Measurements from ENCODE around the gene CLDN8. TPM values are rescaled to one million over a fixed set of nuclear protein-coding genes. Genes with fewer than 3 reads are reported as not detected.

The CLDN8 gene
- total RNA-seq: not detected

GRCh38 chr21:30216041-30216723 lies at the start of gene CLDN8:
Gene CLDN8 (minus strand): TSS chr21:30216097. CDS start chr21:30215925, 172 bp downstream.
- Histone ChIP-seq H3K4me1 (ENCODE audit: insufficient read depth, low read length) (no peaks in the 10 kb centered on the region), H3K4me3 (ENCODE audit: low read length) (no peak within 1 kb of the TSS), H3K9me3 (ENCODE audit: low read depth, low read length) (no peaks in the 10 kb centered on the region), H3K27me3 (ENCODE audit: insufficient read depth, low read length) (no peaks in the 10 kb centered on the region)

GRCh38 chr21:30257773-30258172 lies 41.9 kb upstream of the CLDN8 start:
- H3K4me3 ChIP-seq (ENCODE audit: low read length): no peak overlapping the region
- H3K27me3 ChIP-seq (ENCODE audit: insufficient read depth, low read length): no peaks in the 10 kb centered on the region
- H3K9me3 ChIP-seq (ENCODE audit: low read depth, low read length): no peaks in the 10 kb centered on the region
- no peaks in the 10 kb centered on the region for H3K4me1 ChIP-seq (ENCODE audit: insufficient read depth, low read length)

- H3K9me3 ChIP-seq (ENCODE audit: low read depth, low read length): no peaks in the 10 kb centered on the region
- no peak overlapping the region for H3K4me3 ChIP-seq (ENCODE audit: low read length)
- no peaks in the 10 kb centered on the region for H3K27me3 ChIP-seq (ENCODE audit: insufficient read depth, low read length)
- no peaks in the 10 kb centered on the region for H3K4me1 ChIP-seq (ENCODE audit: insufficient read depth, low read length)
These were observed 40.2 kb upstream of the CLDN8 start for GRCh38 chr21:30256100-30256499.

GRCh38 chr21:30255679-30256078 lies 39.8 kb upstream of the CLDN8 start:
- Histone ChIP-seq H3K4me3 (ENCODE audit: low read length) (no peak overlapping the region), H3K4me1 (ENCODE audit: insufficient read depth, low read length) (no peaks in the 10 kb centered on the region), H3K27me3 (ENCODE audit: insufficient read depth, low read length) (no peaks in the 10 kb centered on the region), H3K9me3 (ENCODE audit: low read depth, low read length) (no peaks in the 10 kb centered on the region)

GRCh38 chr21:30251781-30252180 lies 35.9 kb upstream of the CLDN8 start:
- peaks cover 5% of the 10 kb centered on the region for H3K9me3 ChIP-seq (ENCODE audit: low read depth, low read length)
- H3K27me3 ChIP-seq (ENCODE audit: insufficient read depth, low read length): no peaks in the 10 kb centered on the region
- no peak overlapping the region for H3K4me3 ChIP-seq (ENCODE audit: low read length)
- no peaks in the 10 kb centered on the region for H3K4me1 ChIP-seq (ENCODE audit: insufficient read depth, low read length)

GRCh38 chr21:30249936-30250335 lies 34.0 kb upstream of the CLDN8 start:
- Histone ChIP-seq H3K4me1 (ENCODE audit: insufficient read depth, low read length) (no peaks in the 10 kb centered on the region), H3K9me3 (ENCODE audit: low read depth, low read length) (peaks cover 5% of the 10 kb centered on the region), H3K4me3 (ENCODE audit: low read length) (no peak overlapping the region), H3K27me3 (ENCODE audit: insufficient read depth, low read length) (no peaks in the 10 kb centered on the region)

- peaks cover 5% of the 10 kb centered on the region for H3K9me3 ChIP-seq (ENCODE audit: low read depth, low read length)
- no peak overlapping the region for H3K4me3 ChIP-seq (ENCODE audit: low read length)
- no peaks in the 10 kb centered on the region for H3K4me1 ChIP-seq (ENCODE audit: insufficient read depth, low read length)
- no peaks in the 10 kb centered on the region for H3K27me3 ChIP-seq (ENCODE audit: insufficient read depth, low read length)
These were observed 32.9 kb upstream of the CLDN8 start for GRCh38 chr21:30248844-30249243.

GRCh38 chr21:30245061-30245460 lies 29.2 kb upstream of the CLDN8 start:
- Histone ChIP-seq H3K9me3 (ENCODE audit: low read depth, low read length) (peaks cover 5% of the 10 kb centered on the region), H3K27me3 (ENCODE audit: insufficient read depth, low read length) (no peaks in the 10 kb centered on the region), H3K4me3 (ENCODE audit: low read length) (no peak overlapping the region), H3K4me1 (ENCODE audit: insufficient read depth, low read length) (no peaks in the 10 kb centered on the region)

- H3K4me1 ChIP-seq (ENCODE audit: insufficient read depth, low read length): no peaks in the 10 kb centered on the region
- H3K4me3 ChIP-seq (ENCODE audit: low read length): no peak overlapping the region
These were observed 27.8 kb upstream of the CLDN8 start for GRCh38 chr21:30243691-30244090.

GRCh38 chr21:30240661-30241060 lies 24.8 kb upstream of the CLDN8 start:
- Histone ChIP-seq H3K9me3 (ENCODE audit: low read depth, low read length) (no peaks in the 10 kb centered on the region), H3K4me3 (ENCODE audit: low read length) (no peak overlapping the region), H3K27me3 (ENCODE audit: insufficient read depth, low read length) (no peaks in the 10 kb centered on the region), H3K4me1 (ENCODE audit: insufficient read depth, low read length) (no peaks in the 10 kb centered on the region)

More at GRCh38 chr21:30243691-30244090, 27.8 kb upstream of the CLDN8 start:
- H3K9me3 ChIP-seq (ENCODE audit: low read depth, low read length): no peaks in the 10 kb centered on the region
- H3K27me3 ChIP-seq (ENCODE audit: insufficient read depth, low read length): no peaks in the 10 kb centered on the region

- H3K27me3 ChIP-seq (ENCODE audit: insufficient read depth, low read length): no peaks in the 10 kb centered on the region
- no peaks in the 10 kb centered on the region for H3K4me1 ChIP-seq (ENCODE audit: insufficient read depth, low read length)
- H3K9me3 ChIP-seq (ENCODE audit: low read depth, low read length): no peaks in the 10 kb centered on the region
- no peak overlapping the region for H3K4me3 ChIP-seq (ENCODE audit: low read length)
These were observed 22.3 kb upstream of the CLDN8 start for GRCh38 chr21:30238168-30238567.

GRCh38 chr21:30234643-30235042 lies 18.7 kb upstream of the CLDN8 start:
- Histone ChIP-seq H3K9me3 (ENCODE audit: low read depth, low read length) (no peaks in the 10 kb centered on the region), H3K4me3 (ENCODE audit: low read length) (no peak overlapping the region), H3K27me3 (ENCODE audit: insufficient read depth, low read length) (no peaks in the 10 kb centered on the region), H3K4me1 (ENCODE audit: insufficient read depth, low read length) (no peaks in the 10 kb centered on the region)

- Histone ChIP-seq H3K4me1 (ENCODE audit: insufficient read depth, low read length) (no peaks in the 10 kb centered on the region), H3K9me3 (ENCODE audit: low read depth, low read length) (no peaks in the 10 kb centered on the region), H3K27me3 (ENCODE audit: insufficient read depth, low read length) (no peaks in the 10 kb centered on the region), H3K4me3 (ENCODE audit: low read length) (no peak overlapping the region)
These were observed 18.2 kb upstream of the CLDN8 start for GRCh38 chr21:30234050-30234449.

GRCh38 chr21:30233228-30234020 lies 17.5 kb upstream of the CLDN8 start:
- Histone ChIP-seq H3K27me3 (ENCODE audit: insufficient read depth, low read length) (no peaks in the 10 kb centered on the region), H3K9me3 (ENCODE audit: low read depth, low read length) (no peaks in the 10 kb centered on the region), H3K4me3 (ENCODE audit: low read length) (no peak overlapping the region), H3K4me1 (ENCODE audit: insufficient read depth, low read length) (no peaks in the 10 kb centered on the region)

- Histone ChIP-seq H3K27me3 (ENCODE audit: insufficient read depth, low read length) (no peaks in the 10 kb centered on the region), H3K9me3 (ENCODE audit: low read depth, low read length) (no peaks in the 10 kb centered on the region)
These were observed 16.1 kb upstream of the CLDN8 start for GRCh38 chr21:30232011-30232410.

More at GRCh38 chr21:30232011-30232410, 16.1 kb upstream of the CLDN8 start:
- Histone ChIP-seq H3K4me1 (ENCODE audit: insufficient read depth, low read length) (no peaks in the 10 kb centered on the region), H3K4me3 (ENCODE audit: low read length) (no peak overlapping the region)

All from mononuclear cell (primary cell).